HG03139 (cell line): ENCODE data around the gene DEPDC4.

Experiments
- ATAC-seq: cut with Tn5 transposase; IDR thresholded peaks from one replicate; pipeline ENCODE4 v1.9.1; 2021; ENCODE audit not compliant: unreplicated experiment

DEPDC4 gene

DNA sequence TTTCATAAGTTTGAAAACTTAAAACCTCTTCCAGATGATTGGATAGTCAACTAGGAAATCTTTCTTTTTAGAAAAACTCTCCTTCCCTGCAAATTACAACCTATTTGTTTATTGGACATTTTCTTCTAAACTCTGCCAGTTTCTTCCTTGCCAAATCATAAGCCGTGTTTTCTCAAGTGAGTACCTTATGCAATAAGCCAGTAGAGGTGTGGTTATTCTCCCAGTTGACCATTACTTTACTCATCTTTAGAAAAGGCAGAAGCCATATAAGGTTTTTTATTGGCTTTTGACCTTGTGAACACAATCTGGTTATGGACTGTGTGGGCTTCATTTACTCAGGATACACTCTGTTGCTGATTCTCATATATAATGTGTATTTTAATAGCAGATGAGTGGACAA lies 51.7 kb downstream of the DEPDC4 start:
- ATAC-seq: no peak

DNA sequence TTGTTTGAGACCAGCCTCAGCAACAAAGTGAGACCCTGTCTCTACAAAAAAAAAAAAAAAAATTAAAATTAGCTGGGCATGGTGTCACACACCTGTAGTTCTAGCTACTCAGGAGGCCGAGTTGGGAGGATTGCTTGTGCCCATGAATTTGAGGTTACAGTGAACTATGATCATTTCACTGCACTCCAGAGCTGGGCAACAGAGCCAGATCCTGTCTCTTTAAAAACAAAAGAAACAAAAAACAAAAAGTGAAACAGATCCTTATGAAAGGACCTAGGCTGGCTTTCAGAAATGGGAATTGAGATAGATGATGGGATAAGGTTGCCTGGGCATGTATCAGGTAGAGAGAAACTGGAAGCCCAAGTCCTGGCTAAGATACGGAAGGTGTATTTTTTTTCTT lies 52.4 kb downstream of the DEPDC4 start:
- ATAC-seq: no peak

DNA sequence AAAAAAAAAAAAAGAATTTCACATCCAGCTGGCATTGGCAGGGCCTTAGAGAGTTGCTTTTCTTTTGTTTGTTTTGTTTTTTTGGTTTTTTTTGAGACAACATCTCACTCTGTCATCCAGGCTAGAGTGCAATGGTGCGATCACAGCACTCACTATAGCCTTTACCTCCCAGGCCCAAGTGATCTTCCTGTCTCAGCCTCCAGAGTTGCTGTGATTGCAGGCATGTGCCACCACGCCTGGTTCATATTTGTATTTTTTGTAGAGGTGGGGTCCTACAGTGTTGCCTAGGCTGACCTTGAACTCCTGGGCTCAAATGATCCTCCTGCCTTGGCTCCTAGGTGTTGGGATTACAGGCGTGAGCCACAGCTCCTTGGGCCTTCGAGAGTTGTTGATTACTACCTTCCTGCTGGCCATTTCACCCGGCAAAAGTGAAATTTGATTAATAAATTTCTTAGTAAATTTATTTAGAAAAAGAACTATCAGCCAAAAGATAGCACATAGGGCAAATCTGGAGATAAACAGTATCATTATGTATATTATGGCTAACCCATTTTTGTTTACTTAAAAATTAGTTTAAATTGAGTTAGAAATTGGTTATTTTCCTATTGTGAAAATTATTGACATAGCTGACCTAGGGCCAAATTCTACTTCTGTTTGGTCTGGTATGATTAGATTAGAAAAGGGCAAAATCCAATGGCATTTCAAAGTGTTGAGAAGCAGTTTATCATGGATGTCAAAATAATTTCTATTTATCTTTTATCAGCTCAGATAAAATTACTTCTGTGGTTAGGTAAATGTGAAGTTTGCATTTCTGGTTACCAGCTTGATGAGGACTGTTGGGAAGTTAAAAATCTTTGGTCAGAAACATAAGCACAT lies 53.6 kb downstream of the DEPDC4 start:
- ATAC-seq: no peak

- ATAC-seq: no peak
These were observed 55.2 kb downstream of the DEPDC4 start for GRCh38 chr12:100211698-100212097.

- no peak for ATAC-seq
These were observed 58.0 kb downstream of the DEPDC4 start for GRCh38 chr12:100208834-100209233.

- ATAC-seq: no peak
These were observed 59.6 kb downstream of the DEPDC4 start for GRCh38 chr12:100207311-100207710.

GRCh38 chr12:100201604-100202423 lies 65.1 kb downstream of the DEPDC4 start:
- ATAC-seq: no peak

GRCh38 chr12:100200463-100201181 lies 66.3 kb downstream of the DEPDC4 start, which contains the start of gene ACTR6:
Gene ACTR6 (plus strand): TSS chr12:100200815. CDS start chr12:100200852, 37 bp downstream.
- peak; percentile 91 for ATAC-seq

DNA sequence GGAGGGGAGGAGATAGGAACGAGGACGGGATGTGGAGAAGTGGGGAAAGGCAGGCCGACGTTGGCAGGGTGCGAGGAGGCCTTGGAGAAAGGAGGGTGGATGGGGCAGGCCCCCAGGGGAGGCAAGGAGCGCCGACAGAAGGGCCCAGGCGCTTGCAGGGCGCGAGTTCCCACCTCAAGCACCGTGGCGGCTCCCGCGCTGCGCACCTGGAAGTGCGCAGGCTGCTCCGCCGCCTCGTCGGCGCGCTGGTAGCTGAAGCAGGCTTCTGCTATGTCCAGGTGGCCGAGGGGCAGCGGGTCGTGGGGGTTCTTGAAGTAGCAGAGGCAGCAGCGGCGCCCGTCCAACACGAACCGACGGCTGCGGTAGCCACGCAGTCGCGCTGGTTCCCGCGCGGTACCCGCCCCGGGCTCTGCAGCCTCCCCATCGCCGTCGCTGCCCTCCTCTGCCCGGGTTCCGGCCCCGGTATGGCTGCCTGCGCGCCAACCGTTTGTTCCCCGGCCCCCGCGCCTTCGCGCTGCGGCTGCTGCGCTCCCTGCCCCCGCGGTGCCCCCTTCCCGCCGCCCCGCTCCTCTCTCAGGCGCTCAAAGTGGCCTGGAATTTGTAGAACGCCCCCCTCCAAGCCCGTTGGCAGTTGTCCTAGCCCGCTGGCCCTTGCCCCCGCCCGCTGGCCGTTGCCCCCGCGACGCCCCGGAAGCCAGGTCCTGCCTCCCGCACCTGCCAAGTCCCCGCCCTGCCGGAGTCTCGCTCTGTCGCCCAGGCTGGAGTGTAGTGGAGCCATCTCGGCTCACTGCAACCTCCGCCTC lies 67.3 kb downstream of the DEPDC4 start:
- ATAC-seq: peak; percentile 68

GRCh38 chr12:100199023-100199346 lies 67.9 kb downstream of the DEPDC4 start:
- no peak for ATAC-seq

- no peak for ATAC-seq
These were observed 69.4 kb downstream of the DEPDC4 start for GRCh38 chr12:100197486-100197885.

DNA sequence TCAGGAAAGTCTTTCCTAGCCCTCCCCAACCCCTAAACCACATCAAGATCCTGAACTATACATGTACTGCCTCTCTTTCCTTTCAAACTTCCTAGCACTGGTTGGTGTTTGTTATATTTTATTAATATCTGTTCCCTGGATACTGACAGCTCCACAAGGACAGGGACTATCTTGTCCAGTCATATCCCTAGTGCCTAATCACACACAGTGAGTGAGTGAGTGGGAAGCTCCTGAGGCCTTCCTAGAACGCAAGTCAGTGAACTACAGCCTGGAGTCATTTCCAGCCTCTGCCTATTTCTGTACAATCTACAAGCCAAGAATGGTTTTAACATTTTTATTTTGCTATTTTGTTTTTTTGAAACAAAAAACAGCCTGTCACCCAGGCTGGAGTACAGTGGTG lies 73.8 kb downstream of the DEPDC4 start:
- no peak for ATAC-seq
